Measurements from ENCODE around the gene PEBP1.
A peak's percentile ranks its signal among the peaks of the same experiment; 100 is the strongest.

The PEBP1 gene

GRCh38 chr12:118124333-118124874 is 11.5 kb upstream of the PEBP1 start:
- Histone ChIP-seq H3K79me1 (replicated peaks; ENCODE audit: low read length, poor library complexity, severe bottlenecking) (peaks cover 4% of the 10 kb centered on the region), H3K4me1 (ENCODE audit: control insufficient read depth, insufficient read depth, low read depth, low read length) (no peaks in the 10 kb centered on the region), H4K8ac (ENCODE audit: low read length) (no peak overlapping the region), H2AK5ac (ENCODE audit: low read length, severe bottlenecking) (no peak overlapping the region), H3K23ac (ENCODE audit: low read length in 2 of 2) (no peak overlapping the region), H2BK12ac (ENCODE audit: low read length in 2 of 2) (no peak overlapping the region), H3K27me3 (ENCODE audit: control insufficient read depth in 1 of 2, insufficient read depth in 1 of 2, low read length in 2 of 2) (no peaks in the 10 kb centered on the region), H3K14ac (ENCODE audit: low read length in 2 of 2) (no peak overlapping the region), H4K91ac (ENCODE audit: low read length) (no peak overlapping the region), H3K4ac (ENCODE audit: low read depth in 1 of 2, low read length in 2 of 2) (no peak overlapping the region), H3K9me3 (ENCODE audit: control insufficient read depth, low read length) (no peaks in the 10 kb centered on the region), H2BK15ac (ENCODE audit: low read depth, poor library complexity, severe bottlenecking) (no peak overlapping the region), H2BK120ac (ENCODE audit: low read depth, low read length) (no peak overlapping the region), H3K9ac (ENCODE audit: low read length) (no peak overlapping the region), H2AFZ (ENCODE audit: low read depth, low read length) (no peak overlapping the region), H3K4me2 (ENCODE audit: low read length, poor library complexity, severe bottlenecking) (no peak overlapping the region), H2BK5ac (ENCODE audit: low read depth, low read length, poor library complexity, severe bottlenecking) (no peak overlapping the region), H3K36me3 (ENCODE audit: control insufficient read depth in 1 of 2, insufficient read depth in 2 of 2, low read depth in 1 of 2, low read length in 2 of 2) (peaks cover 0 to 5% of the 10 kb centered on the region in 2 experiments), H3K4me3 (ENCODE audit: insufficient read depth in 1 of 2, low read depth in 1 of 2, low read length in 2 of 2) (no peak overlapping the region), H3K27ac (ENCODE audit: low read length, poor library complexity, severe bottlenecking) (no peak overlapping the region), H3K18ac (ENCODE audit: low read depth in 1 of 2, low read length in 2 of 2) (no peak overlapping the region)
- no peak for DNase-seq
- 100% methylated on average over 4 of the region's 5 CpGs for WGBS

DNA sequence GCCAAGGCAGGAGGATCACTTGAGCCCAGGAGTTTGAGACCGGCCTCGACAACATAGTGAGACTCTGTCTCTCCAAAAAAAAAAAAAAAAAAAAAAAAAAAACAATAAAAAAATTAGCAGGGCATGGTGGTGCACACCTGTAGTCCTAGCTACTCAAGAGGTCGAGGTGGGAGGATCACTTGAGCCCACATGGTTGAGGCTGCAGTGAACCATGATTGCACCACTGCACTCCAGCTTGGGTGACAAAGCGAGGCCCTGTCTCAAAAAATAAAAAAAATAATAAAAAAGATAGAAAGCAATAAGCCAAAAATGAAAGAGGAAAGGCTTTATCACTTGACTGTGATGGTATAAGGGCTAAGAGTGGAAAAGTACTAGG is 10.2 kb upstream of the PEBP1 start:
- peaks cover 0 to 5% of the 10 kb centered on the region in 2 experiments for H3K36me3 ChIP-seq (ENCODE audit: control insufficient read depth in 1 of 2, insufficient read depth in 2 of 2, low read depth in 1 of 2, low read length in 2 of 2)
- H3K4me2 ChIP-seq (ENCODE audit: low read length, poor library complexity, severe bottlenecking): no peak overlapping the region
- no peak for DNase-seq
- H2BK15ac ChIP-seq (ENCODE audit: low read depth, poor library complexity, severe bottlenecking): no peak overlapping the region
- H2AK5ac ChIP-seq (ENCODE audit: low read length, severe bottlenecking): no peak overlapping the region
- no peak overlapping the region for H2BK120ac ChIP-seq (ENCODE audit: low read depth, low read length)
- H3K9ac ChIP-seq (ENCODE audit: low read length): no peak overlapping the region
- no peak overlapping the region for H3K4me3 ChIP-seq (ENCODE audit: insufficient read depth in 1 of 2, low read depth in 1 of 2, low read length in 2 of 2)
- WGBS: 82% methylated on average over 1 of the region's 4 CpGs
- H4K8ac ChIP-seq (ENCODE audit: low read length): no peak overlapping the region
- no peak overlapping the region for H2BK12ac ChIP-seq (ENCODE audit: low read length in 2 of 2)
- no peaks in the 10 kb centered on the region for H3K27me3 ChIP-seq (ENCODE audit: control insufficient read depth in 1 of 2, insufficient read depth in 1 of 2, low read length in 2 of 2)
- no peak overlapping the region for H2BK5ac ChIP-seq (ENCODE audit: low read depth, low read length, poor library complexity, severe bottlenecking)
- no peak overlapping the region for H4K91ac ChIP-seq (ENCODE audit: low read length)
- H2AFZ ChIP-seq (ENCODE audit: low read depth, low read length): no peak overlapping the region
- H3K18ac ChIP-seq (ENCODE audit: low read depth in 1 of 2, low read length in 2 of 2): no peak overlapping the region
- no peak overlapping the region for H3K4ac ChIP-seq (ENCODE audit: low read depth in 1 of 2, low read length in 2 of 2)
- H3K14ac ChIP-seq (ENCODE audit: low read length in 2 of 2): no peak overlapping the region
- no peaks in the 10 kb centered on the region for H3K9me3 ChIP-seq (ENCODE audit: control insufficient read depth, low read length)
- H3K23ac ChIP-seq (ENCODE audit: low read length in 2 of 2): no peak overlapping the region
- H3K79me1 ChIP-seq (replicated peaks; ENCODE audit: low read length, poor library complexity, severe bottlenecking): peaks cover 4% of the 10 kb centered on the region
- H3K4me1 ChIP-seq (ENCODE audit: control insufficient read depth, insufficient read depth, low read depth, low read length): no peaks in the 10 kb centered on the region
- no peak overlapping the region for H3K27ac ChIP-seq (ENCODE audit: low read length, poor library complexity, severe bottlenecking)

DNA sequence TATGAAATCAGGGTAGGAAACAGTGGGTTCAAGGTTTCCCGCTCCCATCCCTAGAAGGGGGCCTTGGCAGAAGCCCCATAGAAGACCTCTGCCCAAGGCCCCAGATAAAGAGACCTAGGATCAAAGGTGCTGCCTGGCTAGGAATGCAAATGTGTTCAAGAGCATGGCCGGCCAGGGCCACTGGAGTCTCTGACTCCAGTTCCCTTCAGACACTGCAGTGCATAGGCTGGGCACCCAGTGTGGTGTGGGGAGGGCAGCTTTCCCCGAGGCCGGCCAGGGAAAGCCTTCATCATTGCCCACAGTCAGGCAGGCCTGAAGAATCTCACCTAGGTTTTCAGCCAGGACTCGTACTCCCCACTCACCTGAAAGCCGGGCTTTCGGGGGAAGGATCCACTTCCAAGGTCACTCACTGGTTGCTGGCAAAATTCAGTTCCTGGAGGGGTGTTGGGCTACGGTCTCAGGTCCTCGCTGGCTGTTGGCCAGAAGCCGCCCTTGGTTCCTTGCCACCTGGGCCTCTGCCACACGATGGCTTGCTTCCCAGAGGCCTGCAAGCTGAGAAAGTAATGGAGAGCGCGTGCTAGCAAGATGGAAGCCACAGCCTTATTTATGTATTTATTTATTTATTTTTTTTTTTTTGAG is 9.7 kb upstream of the PEBP1 start:
- H3K27me3 ChIP-seq (ENCODE audit: control insufficient read depth in 1 of 2, insufficient read depth in 1 of 2, low read length in 2 of 2): no peaks in the 10 kb centered on the region
- H3K14ac ChIP-seq (ENCODE audit: low read length in 2 of 2): no peak overlapping the region
- H2BK12ac ChIP-seq (ENCODE audit: low read length in 2 of 2): no peak overlapping the region
- no peak overlapping the region for H3K23ac ChIP-seq (ENCODE audit: low read length in 2 of 2)
- H3K4ac ChIP-seq (ENCODE audit: low read depth in 1 of 2, low read length in 2 of 2): no peak overlapping the region
- H4K8ac ChIP-seq (ENCODE audit: low read length): peak overlapping the region; percentile 55
- H3K9me3 ChIP-seq (ENCODE audit: control insufficient read depth, low read length): no peaks in the 10 kb centered on the region
- no peak overlapping the region for H2AK5ac ChIP-seq (ENCODE audit: low read length, severe bottlenecking)
- no peak overlapping the region for H3K4me2 ChIP-seq (ENCODE audit: low read length, poor library complexity, severe bottlenecking)
- no peak overlapping the region for H2BK120ac ChIP-seq (ENCODE audit: low read depth, low read length)
- 91% methylated on average over 10 of the region's 13 CpGs for WGBS
- H3K79me1 ChIP-seq (replicated peaks; ENCODE audit: low read length, poor library complexity, severe bottlenecking): peaks cover 4% of the 10 kb centered on the region
- H3K4me1 ChIP-seq (ENCODE audit: control insufficient read depth, insufficient read depth, low read depth, low read length): no peaks in the 10 kb centered on the region
- H2BK5ac ChIP-seq (ENCODE audit: low read depth, low read length, poor library complexity, severe bottlenecking): no peak overlapping the region
- H3K18ac ChIP-seq (ENCODE audit: low read depth in 1 of 2, low read length in 2 of 2): no peak overlapping the region
- no peak overlapping the region for H2BK15ac ChIP-seq (ENCODE audit: low read depth, poor library complexity, severe bottlenecking)
- H4K91ac ChIP-seq (ENCODE audit: low read length): no peak overlapping the region
- H3K9ac ChIP-seq (ENCODE audit: low read length): no peak overlapping the region
- no peak overlapping the region for H2AFZ ChIP-seq (ENCODE audit: low read depth, low read length)
- H3K4me3 ChIP-seq (ENCODE audit: insufficient read depth in 1 of 2, low read depth in 1 of 2, low read length in 2 of 2): no peak overlapping the region
- DNase-seq: no peak
- H3K36me3 ChIP-seq (ENCODE audit: control insufficient read depth in 1 of 2, insufficient read depth in 2 of 2, low read depth in 1 of 2, low read length in 2 of 2): peaks cover 0 to 5% of the 10 kb centered on the region in 2 experiments
- H3K27ac ChIP-seq (ENCODE audit: low read length, poor library complexity, severe bottlenecking): no peak overlapping the region

DNA sequence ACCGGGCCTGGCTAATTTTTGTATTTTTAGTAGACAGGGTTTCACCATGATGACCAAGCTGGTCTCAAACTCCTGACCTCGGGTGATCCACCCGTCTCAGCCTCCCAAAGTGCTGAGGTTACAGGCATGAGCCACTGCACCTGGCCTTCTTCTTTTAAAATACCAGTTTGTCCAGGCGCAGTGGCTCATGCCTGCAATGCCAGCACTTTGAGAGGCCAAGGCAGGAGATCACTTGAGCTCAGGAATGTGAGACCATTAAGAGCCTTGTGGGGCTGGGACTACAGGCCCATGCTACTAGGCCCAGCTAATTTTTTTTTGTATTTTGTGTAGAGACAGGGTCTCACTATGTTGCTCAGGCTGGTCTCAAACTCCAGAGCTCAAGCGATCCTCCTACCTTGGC is 8.1 kb upstream of the PEBP1 start:
- no peak overlapping the region for H3K9ac ChIP-seq (ENCODE audit: low read length)
- no peak overlapping the region for H2AK5ac ChIP-seq (ENCODE audit: low read length, severe bottlenecking)
- no peak overlapping the region for H2BK5ac ChIP-seq (ENCODE audit: low read depth, low read length, poor library complexity, severe bottlenecking)
- no peak overlapping the region for H2BK15ac ChIP-seq (ENCODE audit: low read depth, poor library complexity, severe bottlenecking)
- WGBS: 98% methylated on average over 5 of the region's 5 CpGs
- H2AFZ ChIP-seq (ENCODE audit: low read depth, low read length): no peak overlapping the region
- peaks cover 5% of the 10 kb centered on the region for H3K4me1 ChIP-seq (ENCODE audit: control insufficient read depth, insufficient read depth, low read depth, low read length)
- H2BK12ac ChIP-seq (ENCODE audit: low read length in 2 of 2): no peak overlapping the region
- no peak overlapping the region for H3K14ac ChIP-seq (ENCODE audit: low read length in 2 of 2)
- DNase-seq: no peak
- no peak overlapping the region for H2BK120ac ChIP-seq (ENCODE audit: low read depth, low read length)
- H3K27ac ChIP-seq (ENCODE audit: low read length, poor library complexity, severe bottlenecking): no peak overlapping the region
- H4K91ac ChIP-seq (ENCODE audit: low read length): no peak overlapping the region
- H3K18ac ChIP-seq (ENCODE audit: low read depth in 1 of 2, low read length in 2 of 2): no peak overlapping the region
- no peaks in the 10 kb centered on the region for H3K27me3 ChIP-seq (ENCODE audit: control insufficient read depth in 1 of 2, insufficient read depth in 1 of 2, low read length in 2 of 2)
- H4K8ac ChIP-seq (ENCODE audit: low read length): no peak overlapping the region
- peaks cover 0 to 5% of the 10 kb centered on the region in 2 experiments for H3K36me3 ChIP-seq (ENCODE audit: control insufficient read depth in 1 of 2, insufficient read depth in 2 of 2, low read depth in 1 of 2, low read length in 2 of 2)
- H3K79me1 ChIP-seq (replicated peaks; ENCODE audit: low read length, poor library complexity, severe bottlenecking): peaks cover 4% of the 10 kb centered on the region
- no peak overlapping the region for H3K4me3 ChIP-seq (ENCODE audit: insufficient read depth in 1 of 2, low read depth in 1 of 2, low read length in 2 of 2)
- no peak overlapping the region for H3K4ac ChIP-seq (ENCODE audit: low read depth in 1 of 2, low read length in 2 of 2)
- H3K23ac ChIP-seq (ENCODE audit: low read length in 2 of 2): no peak overlapping the region
- no peaks in the 10 kb centered on the region for H3K9me3 ChIP-seq (ENCODE audit: control insufficient read depth, low read length)
- no peak overlapping the region for H3K4me2 ChIP-seq (ENCODE audit: low read length, poor library complexity, severe bottlenecking)

Data from mesenchymal stem cell (in vitro differentiated cells and primary cell).